ENCODE results near the gene CD52. TPM values are rescaled to one million over a fixed set of nuclear protein-coding genes. Genes with fewer than 3 reads are reported as not detected.

Gene CD52
- total RNA-seq, 3 donors from 2014 or later: 6.9 to 17.8 (median 13.1) TPM

- Histone ChIP-seq H3K4me1 (ENCODE audit: low read depth) (peaks cover 49% of the 10 kb centered on the region), H3K4me3 (no peak overlapping the region), H3K9me3 (no peaks in the 10 kb centered on the region), H3K36me3 (ENCODE audit: low read depth) (no peaks in the 10 kb centered on the region)
- DNase-seq (peak; percentile 84 to 96 (median 90)), ATAC-seq (peak; percentile 60)
- intact Hi-C loops (cut with DNase I, micrococcal nuclease): loop anchor here (5.0 kb wide), 1 partner anchor 46 kb away; no protein-coding TSS in a partner anchor
- TF ChIP-seq, protein P1, sequence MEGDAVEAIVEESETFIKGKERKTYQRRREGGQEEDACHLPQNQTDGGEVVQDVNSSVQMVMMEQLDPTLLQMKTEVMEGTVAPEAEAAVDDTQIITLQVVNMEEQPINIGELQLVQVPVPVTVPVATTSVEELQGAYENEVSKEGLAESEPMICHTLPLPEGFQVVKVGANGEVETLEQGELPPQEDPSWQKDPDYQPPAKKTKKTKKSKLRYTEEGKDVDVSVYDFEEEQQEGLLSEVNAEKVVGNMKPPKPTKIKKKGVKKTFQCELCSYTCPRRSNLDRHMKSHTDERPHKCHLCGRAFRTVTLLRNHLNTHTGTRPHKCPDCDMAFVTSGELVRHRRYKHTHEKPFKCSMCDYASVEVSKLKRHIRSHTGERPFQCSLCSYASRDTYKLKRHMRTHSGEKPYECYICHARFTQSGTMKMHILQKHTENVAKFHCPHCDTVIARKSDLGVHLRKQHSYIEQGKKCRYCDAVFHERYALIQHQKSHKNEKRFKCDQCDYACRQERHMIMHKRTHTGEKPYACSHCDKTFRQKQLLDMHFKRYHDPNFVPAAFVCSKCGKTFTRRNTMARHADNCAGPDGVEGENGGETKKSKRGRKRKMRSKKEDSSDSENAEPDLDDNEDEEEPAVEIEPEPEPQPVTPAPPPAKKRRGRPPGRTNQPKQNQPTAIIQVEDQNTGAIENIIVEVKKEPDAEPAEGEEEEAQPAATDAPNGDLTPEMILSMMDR (IDR thresholded peaks at IDR 0.05): peak; percentile 90
Observed at GRCh38 chr1:26275580-26276431, 42.0 kb upstream of the CD52 start.

- peak in 2 of 3 donors; percentile 62 to 70 for DNase-seq
- intact Hi-C loops (cut with DNase I, micrococcal nuclease): loop anchor here (5.0 kb wide), 1 partner anchor 46 kb away; no protein-coding TSS in a partner anchor
- H3K9me3 ChIP-seq: no peaks in the 10 kb centered on the region
- no peaks in the 10 kb centered on the region for H3K36me3 ChIP-seq (ENCODE audit: low read depth)
- peaks cover 55% of the 10 kb centered on the region for H3K4me1 ChIP-seq (ENCODE audit: low read depth)
- no peak for ATAC-seq
- TF ChIP-seq, protein P1 (IDR thresholded peaks at IDR 0.05): no peak
- H3K4me3 ChIP-seq: no peak overlapping the region
Observed at GRCh38 chr1:26276432-26276838, 41.3 kb upstream of the CD52 start.

DNA sequence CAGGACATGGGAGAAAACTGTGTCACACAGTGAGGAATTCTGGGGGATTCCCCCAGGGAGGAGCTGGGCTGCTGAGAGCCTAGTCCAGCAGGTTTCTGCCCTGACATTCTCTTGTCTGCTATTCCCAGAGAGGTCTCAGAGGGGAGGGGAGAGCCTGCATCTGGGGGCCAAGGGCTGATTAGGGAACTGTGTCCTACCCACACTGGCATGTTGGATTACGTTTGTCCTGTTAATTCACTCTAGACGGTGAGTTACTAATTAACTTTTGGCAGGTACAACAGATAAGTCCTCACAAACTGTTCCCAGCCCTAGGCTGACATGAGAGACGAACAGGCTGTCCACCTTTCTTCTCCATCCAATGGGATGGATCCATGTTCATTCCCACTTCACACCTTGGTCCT is 40.5 kb upstream of the CD52 start:
- DNase-seq (peak in 2 of 3 donors; percentile 59 to 60), ATAC-seq (peak; percentile 27)
- no peaks in the 10 kb centered on the region for H3K9me3 ChIP-seq
- H3K36me3 ChIP-seq (ENCODE audit: low read depth): no peaks in the 10 kb centered on the region
- intact Hi-C loops (cut with DNase I, micrococcal nuclease): loop anchor here (5.0 kb wide), 1 partner anchor 45 kb away; no protein-coding TSS in a partner anchor
- TF ChIP-seq, protein P1 (IDR thresholded peaks at IDR 0.05): no peak
- H3K4me3 ChIP-seq: no peak overlapping the region
- H3K4me1 ChIP-seq (ENCODE audit: low read depth): peaks cover 60% of the 10 kb centered on the region

- H3K4me3 ChIP-seq: no peak overlapping the region
- DNase-seq (no peak), ATAC-seq (no peak)
- TF ChIP-seq, protein P1 (IDR thresholded peaks at IDR 0.05): no peak
- H3K9me3 ChIP-seq: no peaks in the 10 kb centered on the region
- H3K36me3 ChIP-seq (ENCODE audit: low read depth): no peaks in the 10 kb centered on the region
- peaks cover 60% of the 10 kb centered on the region for H3K4me1 ChIP-seq (ENCODE audit: low read depth)
- intact Hi-C loops (cut with DNase I, micrococcal nuclease): loop anchor here (5.0 kb wide), 1 partner anchor 45 kb away; no protein-coding TSS in a partner anchor
Observed at GRCh38 chr1:26277719-26278118, 40.0 kb upstream of the CD52 start.

DNA sequence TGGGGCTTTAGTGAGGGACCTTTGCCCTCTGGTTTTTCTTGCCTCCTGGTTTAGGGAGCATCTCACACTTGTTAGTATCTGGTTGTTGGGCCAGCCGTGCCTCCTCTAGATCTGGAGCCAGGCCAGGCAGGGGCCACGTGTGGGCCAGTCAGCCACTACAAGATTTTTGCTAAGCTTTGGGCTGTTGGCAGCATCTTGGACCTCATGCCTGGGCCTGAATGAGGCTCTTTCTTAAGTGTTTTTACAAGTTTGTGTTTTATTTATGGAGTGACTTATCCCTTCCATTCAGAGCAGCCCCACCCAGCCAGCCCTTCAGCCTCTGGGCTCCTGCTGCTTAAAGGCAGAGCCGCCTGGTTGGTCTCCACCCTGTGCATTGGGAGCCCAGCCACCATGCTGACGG is 39.5 kb upstream of the CD52 start:
- peak; percentile 56 for ATAC-seq
- Histone ChIP-seq H3K4me3 (no peak overlapping the region), H3K9me3 (no peaks in the 10 kb centered on the region), H3K4me1 (ENCODE audit: low read depth) (peaks cover 60% of the 10 kb centered on the region), H3K36me3 (ENCODE audit: low read depth) (no peaks in the 10 kb centered on the region)
- TF ChIP-seq, protein P1 (IDR thresholded peaks at IDR 0.05): no peak
- peak; percentile 87 to 93 (median 93) for DNase-seq
- intact Hi-C loops (cut with DNase I, micrococcal nuclease): loop anchor here (5.0 kb wide), 1 partner anchor 44 kb away; no protein-coding TSS in a partner anchor

Data from mucosa of descending colon (tissue), 3 donors.